ENCODE results near the gene JAK3.

The JAK3 gene

GRCh38 chr19:17848595-17849292 lies 962 bp upstream of the JAK3 start:
- TF ChIP-seq SNAI2 (CRISPR knock-in tag; IDR thresholded peaks at IDR 0.05): no peak
- no peak for TF ChIP-seq BACH2 (CRISPR knock-in tag; IDR thresholded peaks at IDR 0.05; ENCODE audit: borderline replicate concordance)
- TF ChIP-seq PATZ1 (CRISPR knock-in tag; IDR thresholded peaks at IDR 0.05; ENCODE audit: borderline replicate concordance): no peak
- TF ChIP-seq RARB (CRISPR knock-in tag; IDR thresholded peaks at IDR 0.05): no peak
- no peak for TF ChIP-seq ISL1 (CRISPR knock-in tag; IDR thresholded peaks at IDR 0.05)
- no peak for TF ChIP-seq POU6F1 (CRISPR knock-in tag; IDR thresholded peaks at IDR 0.05; ENCODE audit: borderline replicate concordance, low read depth)
- no peak for TF ChIP-seq ZNF565 (CRISPR knock-in tag; conservative IDR thresholded peaks at IDR 0.05; ENCODE audit: low read depth)
- no peak for TF ChIP-seq GLIS3 (CRISPR knock-in tag; IDR thresholded peaks at IDR 0.05)
- no peak for ATAC-seq

GRCh38 chr19:17846146-17846545 lies 1.6 kb downstream of the JAK3 start:
- no peak for ATAC-seq
- TF ChIP-seq CSRNP3 (CRISPR knock-in tag; IDR thresholded peaks at IDR 0.05): no peak
- TF ChIP-seq PPARA (CRISPR knock-in tag; IDR thresholded peaks at IDR 0.05; ENCODE audit: borderline replicate concordance): no peak

GRCh38 chr19:17843908-17844490 lies 3.8 kb downstream of the JAK3 start:
- no peak for ATAC-seq
- peak; percentile 96 for TF ChIP-seq ZFP3 (CRISPR knock-in tag; IDR thresholded peaks at IDR 0.05)
- no peak for TF ChIP-seq SNAI2 (CRISPR knock-in tag; IDR thresholded peaks at IDR 0.05)

GRCh38 chr19:17843292-17843827 lies 4.4 kb downstream of the JAK3 start:
- TF ChIP-seq ZNF8 (CRISPR knock-in tag; IDR thresholded peaks at IDR 0.05): no peak
- TF ChIP-seq ZNF70 (CRISPR knock-in tag; IDR thresholded peaks at IDR 0.05): no peak
- no peak for TF ChIP-seq TOX (CRISPR knock-in tag; IDR thresholded peaks at IDR 0.05; ENCODE audit: borderline replicate concordance)
- no peak for TF ChIP-seq ZFP30 (CRISPR knock-in tag; IDR thresholded peaks at IDR 0.05)
- no peak for TF ChIP-seq GLIS3 (CRISPR knock-in tag; IDR thresholded peaks at IDR 0.05)
- no peak for TF ChIP-seq ZC3H10 (CRISPR knock-in tag; IDR thresholded peaks at IDR 0.05)
- no peak for TF ChIP-seq PATZ1 (CRISPR knock-in tag; IDR thresholded peaks at IDR 0.05; ENCODE audit: borderline replicate concordance)
- TF ChIP-seq TSHZ2 (CRISPR knock-in tag; IDR thresholded peaks at IDR 0.05): no peak
- TF ChIP-seq BACH2 (CRISPR knock-in tag; IDR thresholded peaks at IDR 0.05; ENCODE audit: borderline replicate concordance): no peak
- no peak for TF ChIP-seq CREB5 (CRISPR knock-in tag; IDR thresholded peaks at IDR 0.05; ENCODE audit: low read depth)
- TF ChIP-seq ZFP3 (CRISPR knock-in tag; IDR thresholded peaks at IDR 0.05): no peak
- no peak for ATAC-seq

Measured in SK-N-SH treated with all-trans-retinoic acid at 6 μM for 48 hours (cell line).